ENCODE measurements around the gene AFAP1.
A peak's percentile ranks its signal among the peaks of the same experiment; 100 is the strongest.

AFAP1 gene

DNA sequence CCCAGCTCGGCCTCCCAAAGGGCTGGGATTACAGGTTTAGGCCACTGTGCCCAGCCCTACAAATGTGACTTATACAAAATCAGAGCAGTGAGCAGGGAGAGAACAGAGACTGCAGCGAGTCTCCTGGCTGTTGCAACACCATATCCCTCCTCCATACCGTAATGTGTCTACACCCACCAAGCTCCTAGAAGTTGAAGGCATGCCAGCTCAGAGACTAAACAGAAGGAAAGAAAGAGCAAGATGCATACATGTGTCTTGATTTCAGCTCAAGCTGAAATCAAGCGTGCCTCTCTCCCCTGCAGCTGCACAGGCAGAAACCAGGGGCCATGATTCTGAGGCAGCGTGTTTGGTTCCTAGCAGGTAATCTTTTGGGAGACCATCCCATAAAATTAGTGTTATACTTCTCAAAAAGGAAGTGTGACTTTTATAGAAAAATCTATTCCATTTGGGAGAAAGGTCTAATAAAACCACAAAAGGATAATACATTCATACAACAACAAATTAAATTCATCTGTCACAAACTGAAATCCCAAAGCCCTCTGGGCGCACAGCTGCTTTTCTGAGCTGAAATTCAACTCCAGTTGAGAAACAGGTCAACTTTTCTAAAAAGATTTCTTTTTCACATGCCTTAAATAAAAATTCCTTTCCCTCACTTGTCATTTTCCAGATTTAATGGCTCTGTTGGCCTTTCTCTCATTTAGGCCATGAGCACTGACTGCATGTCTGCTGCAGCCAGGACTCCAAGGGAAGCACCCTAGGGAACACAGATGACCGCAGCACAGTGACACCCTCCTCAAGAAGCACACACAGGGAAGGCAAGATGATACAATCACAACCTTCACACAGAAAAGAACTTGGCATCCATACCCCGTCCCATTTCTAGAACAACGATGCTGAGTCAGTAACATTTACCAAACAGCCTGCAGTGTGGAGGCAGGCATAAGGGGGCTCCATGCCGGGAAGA lies 34.4 kb downstream of the AFAP1 start:
- TF ChIP-seq GATA3 (IDR thresholded peaks at IDR 0.05; ENCODE audit: low read depth, low read length) = no peak
- no peak for TF ChIP-seq GATA2 (IDR thresholded peaks at IDR 0.05; ENCODE audit: low read depth, low read length)

DNA sequence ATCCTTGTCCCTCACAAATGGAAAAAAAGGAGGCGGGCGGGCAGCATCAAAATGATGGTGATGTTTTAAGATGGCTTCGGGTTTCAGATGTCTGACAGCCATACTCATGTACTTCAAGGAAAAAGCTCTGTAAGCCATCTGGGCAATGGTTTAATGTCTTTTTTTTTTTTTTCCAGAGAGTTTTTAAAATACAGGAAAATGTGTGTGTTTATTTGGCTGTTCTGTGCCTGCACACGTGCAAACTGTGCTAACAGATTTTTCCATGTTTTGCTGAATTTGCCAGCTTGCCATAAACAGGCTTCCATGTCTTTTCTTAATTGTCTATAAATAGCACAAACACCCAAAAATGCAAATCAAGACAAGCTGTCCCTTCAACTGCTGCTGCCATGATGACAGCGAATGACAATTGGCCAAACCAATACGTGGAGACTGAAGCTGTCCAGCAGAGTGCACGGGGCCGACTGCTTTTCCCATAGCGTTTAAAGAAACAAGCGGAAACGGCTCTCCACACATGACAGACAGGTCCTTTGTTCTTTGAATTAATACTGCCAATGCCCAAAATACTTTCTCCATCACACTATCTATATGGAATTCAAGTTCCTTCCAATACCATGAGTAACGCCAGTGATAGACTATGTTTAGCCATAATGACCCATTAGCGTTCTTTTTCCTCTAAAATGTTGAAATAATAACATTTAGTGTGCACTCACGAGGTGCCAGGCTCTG lies 35.7 kb downstream of the AFAP1 start:
- TF ChIP-seq GATA3 (IDR thresholded peaks at IDR 0.05; ENCODE audit: low read depth, low read length) (no peak), GATA2 (IDR thresholded peaks at IDR 0.05; ENCODE audit: low read depth, low read length) (no peak)

DNA sequence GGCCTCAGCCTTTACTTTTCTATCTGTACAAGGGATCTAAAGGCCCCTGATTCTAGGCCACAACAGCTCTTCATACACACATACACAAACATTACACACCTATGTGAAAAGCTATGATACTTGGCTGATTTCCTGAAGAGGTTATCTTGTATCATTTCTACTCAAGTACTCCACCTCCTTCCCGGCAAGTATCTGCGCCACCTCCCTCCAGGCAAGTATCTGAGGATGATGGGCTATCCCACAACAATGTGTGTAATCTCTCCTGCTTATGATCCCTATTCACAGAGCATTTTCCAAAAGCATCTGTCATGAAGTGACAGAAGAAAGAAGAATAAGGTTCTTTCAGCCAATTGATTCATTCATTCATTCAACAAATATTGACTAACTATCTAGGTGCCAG lies 36.8 kb downstream of the AFAP1 start:
- TF ChIP-seq GATA3 (IDR thresholded peaks at IDR 0.05; ENCODE audit: low read depth, low read length) (no peak), GATA2 (IDR thresholded peaks at IDR 0.05; ENCODE audit: low read depth, low read length) (no peak)

DNA sequence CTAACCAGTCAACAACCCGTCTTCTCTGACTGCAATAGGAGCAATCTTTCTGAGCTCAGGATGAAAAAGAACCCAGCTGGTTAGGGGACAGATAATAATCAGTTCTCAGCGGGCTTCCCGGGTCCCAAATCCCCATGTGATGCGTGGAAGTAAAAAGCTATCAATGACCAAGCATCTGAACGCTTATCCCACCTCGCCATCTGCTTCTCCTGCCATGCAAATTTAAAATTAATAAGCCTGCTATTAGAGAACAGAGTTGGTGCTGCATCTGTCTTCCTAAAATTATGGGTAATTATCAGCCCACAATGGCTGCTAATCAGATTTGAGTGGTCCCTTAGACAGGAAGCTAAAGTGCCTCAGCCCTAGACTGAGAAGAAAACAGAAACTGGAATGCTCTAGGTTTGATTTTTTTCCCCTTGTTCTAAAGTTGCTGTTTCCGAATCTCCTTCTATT lies 37.5 kb downstream of the AFAP1 start:
- TF ChIP-seq GATA3 (IDR thresholded peaks at IDR 0.05; ENCODE audit: low read depth, low read length) (peak; percentile 90), GATA2 (IDR thresholded peaks at IDR 0.05; ENCODE audit: low read depth, low read length) (peak; percentile 98)

DNA sequence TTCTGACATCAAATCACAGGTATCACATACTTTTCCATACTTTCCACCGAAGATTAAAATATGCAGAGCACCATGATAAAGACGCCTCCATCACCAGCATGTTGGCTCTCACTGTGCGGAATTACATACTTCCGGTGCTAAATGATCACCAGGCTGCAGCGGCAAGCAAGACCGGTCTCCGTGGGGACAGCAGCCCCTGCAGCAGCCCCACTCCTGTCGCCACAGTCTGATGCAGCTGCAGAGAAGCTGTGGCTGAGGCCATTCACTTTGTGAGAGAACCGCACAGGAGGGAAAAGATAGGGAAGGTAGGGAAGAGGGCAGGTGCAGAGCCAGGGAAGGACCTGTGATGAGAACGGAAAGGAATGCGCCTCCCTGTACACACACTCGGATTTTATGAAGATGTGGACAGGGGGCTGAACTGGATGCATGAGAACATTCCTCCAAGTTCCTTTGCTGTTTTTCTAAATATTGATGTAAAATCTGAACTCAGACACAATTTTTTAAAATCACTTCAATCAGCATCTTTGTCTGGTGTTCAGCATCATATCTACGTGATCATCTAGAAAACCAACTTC lies 38.3 kb downstream of the AFAP1 start:
- TF ChIP-seq GATA3 (IDR thresholded peaks at IDR 0.05; ENCODE audit: low read depth, low read length) (no peak), GATA2 (IDR thresholded peaks at IDR 0.05; ENCODE audit: low read depth, low read length) (no peak)

DNA sequence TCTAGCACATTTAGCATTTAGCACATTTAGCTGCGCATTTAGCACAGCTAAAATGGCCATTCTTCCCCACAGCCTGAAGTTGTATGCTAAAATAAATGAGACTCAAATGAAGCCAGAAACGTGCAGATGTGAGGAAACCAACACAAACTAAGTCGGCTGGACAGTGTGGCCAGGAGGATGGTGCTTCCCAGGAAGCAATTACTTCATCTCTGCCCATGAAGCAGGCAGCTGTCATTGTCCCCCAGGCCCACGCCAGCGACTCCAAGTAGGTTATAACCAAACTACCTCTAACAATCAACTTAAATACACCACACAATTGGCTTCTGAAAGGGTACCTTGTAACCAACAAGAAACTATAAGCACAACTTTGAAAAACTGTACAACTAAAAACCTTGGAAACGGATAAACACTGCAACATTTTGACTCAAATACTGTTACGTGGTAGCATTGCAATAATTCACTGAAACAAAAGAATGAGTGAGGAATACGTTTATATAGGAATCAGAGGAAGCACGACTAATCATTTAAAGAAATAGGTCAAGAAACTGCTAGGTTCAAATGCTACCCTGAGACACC lies 39.2 kb downstream of the AFAP1 start:
- TF ChIP-seq GATA3 (IDR thresholded peaks at IDR 0.05; ENCODE audit: low read depth, low read length) (no peak), GATA2 (IDR thresholded peaks at IDR 0.05; ENCODE audit: low read depth, low read length) (no peak)

DNA sequence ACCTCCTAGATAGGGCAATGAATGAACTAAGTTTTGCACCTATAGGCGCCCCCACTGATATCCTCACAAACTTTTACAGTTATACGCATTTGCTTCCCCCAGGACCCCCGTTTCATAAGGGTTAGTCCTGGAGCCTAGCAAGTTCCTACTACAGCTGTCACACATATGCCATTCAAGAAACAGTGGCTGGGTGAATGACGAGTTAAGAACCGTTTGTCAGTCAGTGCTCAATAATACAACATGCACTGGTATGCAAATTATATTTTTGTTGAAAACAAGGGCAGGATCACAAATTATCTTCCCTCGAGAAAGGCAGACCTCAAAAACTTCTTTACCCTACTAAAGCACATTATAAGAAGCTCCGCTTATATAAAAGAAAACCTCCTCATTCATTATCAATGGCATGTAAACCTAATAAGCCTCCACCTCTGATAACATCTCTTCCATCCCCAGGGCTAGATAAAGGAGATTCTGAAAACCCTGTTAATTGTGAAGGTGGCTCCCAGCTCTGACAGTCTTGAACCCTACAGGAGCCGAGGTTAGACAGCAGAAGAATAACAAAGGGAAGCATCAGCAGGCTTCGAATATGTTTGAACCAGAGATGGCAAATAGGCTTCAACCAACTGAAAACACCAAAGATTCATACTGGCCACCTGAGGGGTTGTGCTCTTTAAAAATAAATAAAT lies 40.3 kb downstream of the AFAP1 start:
- TF ChIP-seq GATA3 (IDR thresholded peaks at IDR 0.05; ENCODE audit: low read depth, low read length) (peak; percentile 25; the same call in 1 of the 2 replicates), GATA2 (IDR thresholded peaks at IDR 0.05; ENCODE audit: low read depth, low read length) (peak; percentile 46; the same call in 1 of the 2 replicates)

DNA sequence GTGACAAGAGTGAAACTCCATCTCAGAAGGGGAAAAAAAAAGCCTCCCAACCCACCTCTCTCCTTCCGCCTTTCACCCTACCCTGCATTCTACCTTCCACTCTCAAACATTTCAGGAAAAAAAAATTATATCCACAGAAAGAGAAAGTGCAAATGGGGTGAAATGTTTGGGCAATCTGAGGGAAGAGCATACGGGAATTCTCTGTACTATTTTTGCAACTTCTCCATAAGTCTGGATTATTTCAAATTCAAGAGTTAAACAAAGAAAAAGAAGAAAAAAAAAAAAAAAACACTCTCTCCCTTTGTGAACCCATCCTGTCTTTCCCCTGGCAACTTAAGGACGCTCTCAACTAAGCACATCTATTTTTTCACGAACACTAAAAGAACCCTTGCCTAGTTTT lies 41.3 kb downstream of the AFAP1 start:
- TF ChIP-seq GATA3 (IDR thresholded peaks at IDR 0.05; ENCODE audit: low read depth, low read length) = no peak
- TF ChIP-seq GATA2 (IDR thresholded peaks at IDR 0.05; ENCODE audit: low read depth, low read length) = no peak

DNA sequence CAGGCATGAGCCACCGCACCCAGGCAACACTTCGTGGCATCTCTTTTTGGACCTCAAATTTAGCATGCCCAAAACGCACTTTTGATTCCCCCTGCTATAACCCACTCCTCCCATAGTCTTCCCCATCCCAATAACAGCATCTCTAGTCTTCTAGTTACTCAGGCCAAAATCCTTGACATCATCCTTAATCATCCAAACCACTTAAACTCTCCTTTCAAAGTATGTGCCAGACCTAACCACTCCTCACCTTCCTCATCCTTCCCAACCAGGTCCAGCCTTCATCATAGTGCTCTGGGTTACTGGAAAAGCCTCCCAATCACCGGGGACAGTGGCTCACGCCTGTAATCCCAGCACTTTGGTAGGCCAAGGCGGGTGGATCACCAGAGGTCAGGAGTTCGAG lies 41.9 kb downstream of the AFAP1 start:
- no peak for TF ChIP-seq GATA3 (IDR thresholded peaks at IDR 0.05; ENCODE audit: low read depth, low read length)
- no peak for TF ChIP-seq GATA2 (IDR thresholded peaks at IDR 0.05; ENCODE audit: low read depth, low read length)

DNA sequence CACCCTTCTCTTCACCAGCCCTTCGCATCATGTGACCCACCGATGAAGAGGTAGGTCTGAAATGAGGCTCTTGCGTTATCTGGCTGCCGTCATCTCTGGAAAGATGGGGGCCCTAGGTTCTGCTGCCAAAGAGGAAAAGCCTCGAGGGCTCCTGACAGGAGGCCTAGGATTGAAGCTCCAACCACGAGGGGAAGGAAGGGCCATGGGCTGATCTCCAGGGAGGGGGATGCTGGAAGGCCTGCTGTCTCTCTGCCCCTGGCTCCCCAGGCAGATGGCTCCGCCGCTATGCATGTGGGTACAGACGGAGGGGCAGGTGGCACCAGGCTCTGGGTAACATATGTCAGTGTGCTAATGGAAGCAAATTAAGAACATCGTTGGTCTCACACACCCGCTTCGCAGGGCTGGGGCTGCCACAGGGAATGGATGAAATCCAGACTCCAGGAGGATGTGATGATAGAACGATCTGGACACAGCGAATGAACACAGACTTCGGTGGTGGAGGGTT lies 44.9 kb downstream of the AFAP1 start:
- TF ChIP-seq GATA2 (IDR thresholded peaks at IDR 0.05; ENCODE audit: low read depth, low read length) (peak; percentile 95), GATA3 (IDR thresholded peaks at IDR 0.05; ENCODE audit: low read depth, low read length) (peak; percentile 65)

DNA sequence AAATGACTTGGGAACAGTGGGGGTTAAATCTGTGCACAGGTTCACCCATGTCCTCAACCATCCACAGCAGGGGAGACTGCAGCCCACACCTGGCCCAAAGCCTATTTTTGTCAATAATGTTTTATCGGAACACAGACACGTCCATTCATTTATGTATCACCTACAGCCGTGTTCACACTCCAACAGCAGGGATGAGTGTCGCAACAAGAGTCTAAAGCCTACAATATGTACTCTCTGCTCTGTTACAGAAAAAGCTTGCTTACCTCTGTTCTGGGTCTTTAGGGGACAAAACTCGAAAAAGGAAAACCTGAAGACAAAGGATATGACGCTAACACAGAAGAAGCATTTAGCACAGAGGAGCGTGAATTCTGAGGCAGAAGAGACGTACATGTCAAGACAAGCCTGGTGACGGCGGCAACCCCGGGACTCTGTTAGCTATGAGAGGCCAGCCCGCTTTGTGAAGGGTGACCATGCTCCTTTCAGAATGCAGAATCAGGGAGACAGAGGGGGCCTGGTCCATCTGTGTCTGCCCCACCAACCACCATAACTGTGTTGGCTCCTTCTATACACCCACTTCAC lies 45.5 kb downstream of the AFAP1 start:
- TF ChIP-seq GATA3 (IDR thresholded peaks at IDR 0.05; ENCODE audit: low read depth, low read length) (no peak), GATA2 (IDR thresholded peaks at IDR 0.05; ENCODE audit: low read depth, low read length) (no peak)

DNA sequence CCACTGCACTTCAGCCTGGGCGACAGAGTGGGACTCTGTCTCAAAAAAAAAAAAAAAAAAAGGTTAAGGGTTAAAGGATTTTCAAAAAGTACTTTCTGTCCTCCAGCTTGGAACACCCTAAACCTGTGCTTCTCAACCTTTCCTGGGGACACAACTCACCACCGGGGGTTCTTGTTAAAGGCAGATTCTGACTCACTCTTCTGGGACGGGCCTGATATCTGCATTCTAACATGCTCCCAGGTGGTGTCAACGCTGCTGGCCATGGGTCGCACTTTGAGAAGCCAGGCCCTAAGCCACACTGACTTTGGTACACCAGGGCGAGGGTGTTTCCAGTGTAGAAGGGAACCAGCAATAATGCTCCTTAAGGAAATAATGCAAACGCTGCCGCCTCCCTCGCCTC lies 46.1 kb downstream of the AFAP1 start:
- no peak for TF ChIP-seq GATA2 (IDR thresholded peaks at IDR 0.05; ENCODE audit: low read depth, low read length)
- TF ChIP-seq GATA3 (IDR thresholded peaks at IDR 0.05; ENCODE audit: low read depth, low read length) = no peak

Measured in SH-SY5Y (cell line).